HG02870 (cell line): Measurements from ENCODE around the gene SOX18.

ENCODE experiments used
- ATAC-seq: cut with Tn5 transposase; IDR thresholded peaks from one replicate; pipeline ENCODE4 v1.9.1; 2021; ENCODE audit warnings: mild to moderate bottlenecking, moderate library complexity; ENCODE audit not compliant: unreplicated experiment

The SOX18 gene

GRCh38 chr20:64080813-64081623 is 31.6 kb upstream of the SOX18 start:
- no peak for ATAC-seq

GRCh38 chr20:64080013-64080812 is 30.8 kb upstream of the SOX18 start, which contains the start of gene OPRL1:
Gene OPRL1 (plus strand): TSS chr20:64080082. CDS start chr20:64092721, 12,639 bp downstream.
- ATAC-seq = no peak

- ATAC-seq = no peak
Observed at GRCh38 chr20:64079273-64080012, 30.0 kb upstream of the SOX18 start, which contains the start of gene RGS19. Gene RGS19 (minus strand): TSS chr20:64079518. CDS start chr20:64076886, 2,632 bp downstream.

- ATAC-seq = no peak
Observed at GRCh38 chr20:64078934-64079272, 29.5 kb upstream of the SOX18 start.

GRCh38 chr20:64077876-64078551 is 28.6 kb upstream of the SOX18 start:
- no peak for ATAC-seq

- no peak for ATAC-seq
Observed at GRCh38 chr20:64077541-64077875, 28.1 kb upstream of the SOX18 start.

- ATAC-seq = no peak
Observed at GRCh38 chr20:64077094-64077493, 27.7 kb upstream of the SOX18 start.

GRCh38 chr20:64076061-64076997 is 26.9 kb upstream of the SOX18 start:
- ATAC-seq = no peak

- ATAC-seq = no peak
Observed at GRCh38 chr20:64075556-64075955, 26.1 kb upstream of the SOX18 start.

- no peak for ATAC-seq
Observed at GRCh38 chr20:64074963-64075362, 25.5 kb upstream of the SOX18 start.

GRCh38 chr20:64074184-64074789 is 24.8 kb upstream of the SOX18 start:
- no peak for ATAC-seq

- no peak for ATAC-seq
Observed at GRCh38 chr20:64073476-64074183, 24.2 kb upstream of the SOX18 start.

GRCh38 chr20:64072498-64073063 is 23.1 kb upstream of the SOX18 start:
- no peak for ATAC-seq

- no peak for ATAC-seq
Observed at GRCh38 chr20:64071341-64072332, 22.2 kb upstream of the SOX18 start.

GRCh38 chr20:64070244-64070993 is 21.0 kb upstream of the SOX18 start:
- no peak for ATAC-seq

GRCh38 chr20:64069614-64070243 is 20.3 kb upstream of the SOX18 start:
- ATAC-seq = no peak
